DMS153 treated with DMSO at 0.1 percent for 48 hours (cell line): ENCODE measurements around the gene SHISA5.
"Not testable (repeated sequence)": the region's sequence is repeated elsewhere in the genome, so short reads cannot be mapped to it uniquely, and the experiment has no call there.

Experiments used
- DNase-seq: peaks from one replicate; lab custom pipeline; 2025; ENCODE audit not compliant: unreplicated experiment; lab: John Stamatoyannopoulos, UW

The SHISA5 gene

DNA sequence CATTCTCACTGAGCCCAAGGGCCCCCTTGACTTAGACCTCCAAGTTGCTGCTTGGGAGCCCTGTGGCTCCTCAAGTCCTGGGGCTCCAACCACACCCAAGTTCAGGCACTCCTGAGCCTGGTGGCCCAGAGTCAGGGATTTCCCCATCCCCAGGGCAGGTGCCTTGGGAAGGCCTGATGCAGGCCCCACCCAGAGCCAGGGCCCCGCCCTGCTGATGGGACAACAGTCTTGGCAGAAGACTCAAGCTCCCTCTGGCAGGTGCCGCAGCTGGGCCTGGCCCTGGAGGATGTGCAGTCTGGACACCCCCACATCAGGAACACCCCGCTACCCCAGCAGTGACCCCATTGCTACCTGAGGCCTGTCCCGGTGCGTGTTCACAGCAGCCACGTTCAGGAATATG is 17.7 kb upstream of the SHISA5 start:
- no peak for DNase-seq

- no peak for DNase-seq
Observed at GRCh38 chr3:48519277-48519643, 15.3 kb upstream of the SHISA5 start.

- no peak for DNase-seq
Observed at GRCh38 chr3:48518638-48519276, 14.8 kb upstream of the SHISA5 start.

DNA sequence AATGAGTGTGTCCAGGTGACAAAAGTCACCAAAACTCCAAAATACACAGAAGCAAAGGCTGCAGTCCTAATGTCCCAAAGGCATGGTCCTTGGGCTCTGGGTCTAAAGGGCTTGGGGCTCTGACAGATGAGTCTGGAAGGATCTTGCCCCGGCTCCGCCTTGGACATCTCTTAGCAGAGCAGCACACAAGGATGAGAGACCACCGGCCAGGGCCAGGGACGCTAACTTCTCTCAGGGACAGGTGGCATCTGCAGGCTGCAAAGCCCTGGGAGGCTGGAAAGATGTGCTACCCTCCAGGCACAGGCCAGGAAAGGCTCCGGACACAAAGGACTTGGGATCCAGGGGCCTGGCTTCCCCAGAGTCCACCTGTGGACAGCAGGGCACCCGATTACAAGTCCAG is 14.1 kb upstream of the SHISA5 start:
- no peak for DNase-seq

DNA sequence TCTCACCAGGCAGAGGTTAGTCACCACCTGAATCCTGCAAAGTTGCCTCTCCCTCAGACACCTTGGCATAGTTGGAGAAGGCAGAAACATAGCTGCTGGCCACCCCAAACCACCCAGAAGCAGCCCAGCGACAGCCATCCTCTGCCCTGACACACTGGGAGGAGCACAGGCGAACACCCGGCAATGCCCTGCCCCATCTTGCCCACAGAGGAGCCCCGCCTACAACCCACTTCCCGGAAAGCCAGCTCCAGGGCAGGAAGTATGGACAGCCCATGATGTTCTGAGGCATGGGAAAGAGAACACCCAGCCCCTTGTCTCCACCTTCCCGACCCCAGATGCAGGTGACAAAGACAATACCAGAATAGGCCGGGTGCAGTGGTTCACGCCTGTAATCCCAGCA is 12.6 kb upstream of the SHISA5 start:
- no peak for DNase-seq

DNA sequence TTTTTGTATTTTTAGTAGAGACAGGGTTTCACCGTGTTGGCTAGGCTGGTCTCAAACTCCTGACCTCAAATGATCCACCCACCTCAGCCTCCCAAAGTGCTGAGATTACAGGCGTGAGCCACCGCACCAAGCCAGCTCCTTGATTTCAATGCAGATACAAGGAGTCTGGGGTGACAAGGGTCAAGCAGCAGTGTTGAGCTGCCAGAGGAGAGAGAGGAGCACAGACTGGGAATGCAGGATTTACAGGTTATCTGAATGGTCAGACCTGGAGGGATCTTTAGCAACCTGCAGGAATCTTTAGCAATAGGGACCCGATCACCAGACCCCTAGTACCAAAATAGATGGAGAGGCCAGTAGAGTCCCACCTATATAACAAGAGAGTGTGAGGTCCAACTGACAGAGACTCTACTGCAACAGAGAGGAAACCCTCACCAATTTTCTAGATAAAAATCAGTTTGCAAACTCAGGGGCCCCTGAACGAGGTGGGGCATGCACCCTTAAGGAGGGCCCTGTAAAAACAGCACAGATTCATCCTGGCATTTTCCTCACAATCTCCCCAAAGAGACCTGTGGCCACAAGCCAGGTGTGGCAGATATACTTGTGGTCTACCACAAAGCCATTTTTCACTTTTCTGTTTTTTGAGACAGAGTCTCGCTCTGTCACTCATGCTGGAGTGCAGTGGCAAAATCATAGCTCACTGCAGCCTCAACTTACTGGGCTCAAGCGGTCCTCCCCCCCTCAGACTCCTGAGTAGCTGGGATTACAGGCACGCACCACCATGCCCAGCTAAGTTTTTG is 10.7 kb upstream of the SHISA5 start:
- DNase-seq: no peak

GRCh38 chr3:48511551-48511950 is 7.6 kb upstream of the SHISA5 start:
- DNase-seq: no peak

DNA sequence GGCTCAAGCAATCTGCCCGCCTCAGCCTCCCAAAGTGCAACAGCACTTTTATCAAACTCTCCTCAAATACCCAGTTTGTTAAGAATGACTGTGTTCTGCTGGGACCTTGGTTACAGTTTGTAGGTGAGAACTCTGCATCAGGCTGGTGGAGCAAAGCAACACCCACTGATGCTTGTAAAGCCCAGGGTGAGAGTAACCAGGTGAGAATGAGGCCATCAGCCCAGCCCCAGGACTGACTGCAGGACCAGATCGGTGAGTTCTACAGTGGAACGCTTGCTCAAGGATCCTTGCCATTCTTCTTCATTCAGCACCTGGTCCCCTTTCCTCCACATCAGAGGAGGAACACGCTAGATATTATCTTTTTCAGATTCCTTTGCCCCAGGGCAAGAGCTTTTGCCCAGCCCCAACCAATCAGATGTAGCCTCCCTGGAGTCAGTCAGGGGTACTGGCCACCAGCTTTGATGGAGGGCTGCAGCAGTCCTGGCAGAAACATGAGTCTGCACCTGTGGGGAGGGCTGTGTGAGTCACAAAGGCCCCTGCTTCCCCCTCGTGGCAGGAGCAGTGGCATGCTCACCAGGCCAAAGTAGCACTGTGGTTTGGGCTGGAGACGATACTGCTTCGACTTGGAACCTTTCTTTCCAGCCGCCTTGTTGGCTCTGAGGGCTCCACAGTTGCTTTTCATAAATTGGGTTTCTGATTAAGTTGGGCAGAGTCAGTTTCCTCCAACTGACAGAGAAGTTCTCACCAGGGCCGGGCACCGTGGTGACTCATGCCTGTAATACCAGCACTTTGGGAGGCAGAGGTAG is 3.5 kb upstream of the SHISA5 start:
- DNase-seq: no peak

- DNase-seq: no peak
Observed at GRCh38 chr3:48505968-48506504, 2.1 kb upstream of the SHISA5 start.

- DNase-seq: no peak
Observed at GRCh38 chr3:48505146-48505545, 1.2 kb upstream of the SHISA5 start.

- no peak for DNase-seq
Observed at GRCh38 chr3:48503401-48504050, 448 bp downstream of the SHISA5 start.

DNA sequence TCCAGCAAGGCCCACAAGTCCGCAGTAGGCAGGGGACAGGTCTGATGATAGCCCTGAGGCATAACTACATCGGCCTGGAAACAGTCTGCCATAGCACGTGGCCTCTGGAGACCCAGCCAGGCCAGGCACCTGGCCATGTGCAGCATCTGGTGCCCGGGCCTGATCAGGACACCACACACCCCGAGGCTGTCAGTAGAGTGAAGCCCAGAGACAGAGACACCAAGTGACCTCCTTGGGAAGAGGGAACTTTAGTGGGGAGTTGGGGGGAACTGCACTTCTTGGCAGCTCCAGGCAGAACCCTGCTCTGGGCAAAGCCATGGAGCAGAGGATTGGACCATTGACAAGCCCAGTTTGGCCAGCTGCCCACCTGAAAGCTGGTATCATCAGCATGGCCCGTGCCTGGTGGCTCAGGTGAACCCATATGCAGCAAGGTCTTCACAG is 1.2 kb downstream of the SHISA5 start:
- DNase-seq: no peak

GRCh38 chr3:48502121-48502520 is 1.9 kb downstream of the SHISA5 start:
- no peak for DNase-seq

DNA sequence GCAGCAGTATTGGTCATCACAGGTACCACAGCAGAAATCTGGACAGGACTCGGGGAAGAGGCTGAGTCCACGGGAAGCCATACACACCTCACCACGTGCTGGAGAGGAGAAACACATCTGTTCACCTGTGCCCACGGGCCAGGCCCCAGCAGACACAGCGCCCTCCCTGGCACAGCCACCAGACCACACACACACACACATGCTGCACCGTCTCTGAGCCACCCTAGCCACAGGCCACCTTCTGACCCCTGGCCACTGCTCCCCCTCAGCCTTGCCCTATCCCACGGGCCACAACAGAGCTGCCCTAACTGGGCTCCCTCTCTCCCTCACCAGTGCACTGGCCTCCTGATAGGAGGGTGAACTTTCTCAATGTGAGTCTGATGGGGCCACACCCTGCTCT is 2.8 kb downstream of the SHISA5 start:
- no peak for DNase-seq

DNA sequence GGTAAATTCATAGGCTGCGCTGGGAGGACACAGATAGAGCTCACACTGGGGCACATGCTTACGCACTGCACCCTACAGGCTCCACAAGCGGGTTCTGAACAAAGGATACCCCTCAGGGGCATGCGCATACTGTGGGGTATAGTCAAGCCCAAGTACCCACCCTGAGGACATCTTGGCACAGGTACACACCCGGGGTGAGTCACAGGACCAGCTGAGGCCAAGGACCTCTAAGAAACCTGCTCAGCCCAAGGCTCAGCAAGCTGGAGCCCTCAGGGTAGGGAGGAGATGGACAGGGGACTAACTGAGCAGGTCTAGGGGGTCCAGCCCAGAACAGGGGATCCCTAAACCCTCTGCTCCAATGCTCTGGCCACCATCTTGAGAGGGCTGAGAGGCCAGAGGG is 3.3 kb downstream of the SHISA5 start:
- no peak for DNase-seq

GRCh38 chr3:48493203-48493501 is 10.8 kb downstream of the SHISA5 start:
- DNase-seq: no peak

GRCh38 chr3:48492461-48493202 is 11.3 kb downstream of the SHISA5 start:
- DNase-seq: no peak

- DNase-seq: no peak
Observed at GRCh38 chr3:48486952-48487351, 17.0 kb downstream of the SHISA5 start.

DNA sequence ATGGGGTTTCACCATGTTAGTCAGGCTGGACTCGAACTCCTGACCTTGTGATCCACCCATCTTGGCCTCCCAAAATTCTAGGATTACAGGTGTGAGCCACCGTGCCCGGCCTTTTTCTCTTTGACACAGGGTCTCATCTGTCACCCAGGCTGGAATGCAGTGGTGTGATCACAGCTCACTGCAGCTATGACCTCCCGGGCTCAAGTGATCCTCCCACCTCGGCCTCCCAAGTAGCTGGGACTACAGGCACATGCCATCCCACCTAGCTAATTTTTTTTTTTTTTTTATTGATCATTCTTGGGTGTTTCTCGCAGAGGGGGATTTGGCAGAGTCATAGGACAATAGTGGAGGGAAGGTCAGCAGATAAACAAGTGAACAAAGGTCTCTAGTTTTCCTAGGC is 21.2 kb downstream of the SHISA5 start:
- not testable (repeated sequence) for DNase-seq

- DNase-seq: not testable (repeated sequence)
Observed at GRCh38 chr3:48480891-48481290, 23.1 kb downstream of the SHISA5 start.
